Breast epithelium (tissue), 3 donors: Measurements from ENCODE around the gene KATNAL1.

Source experiments
- CTCF ChIP-seq, 3 donors: fragments of 450-650 bp; IDR thresholded peaks; one replicate each; pipeline ENCODE4 v1.5.1; 2016 to 2017; ENCODE audit warnings: antibody characterized with exemption in 3 of 3, mild to moderate bottlenecking in 3 of 3, moderate library complexity in 3 of 3
- POLR2A ChIP-seq: fragments of 450-650 bp; IDR thresholded peaks from one replicate; pipeline ENCODE4 v1.6.1; 2016; ENCODE audit warnings: antibody characterized with exemption, mild to moderate bottlenecking, moderate library complexity
- POLR2AphosphoS5 ChIP-seq, 3 donors: sonication (generic); formaldehyde crosslinking; IDR thresholded peaks; one replicate each; pipeline ENCODE4 v1.6.1; 2017; ENCODE audit warnings: antibody characterized with exemption in 3 of 3

- TF ChIP-seq POLR2A (no peak), CTCF (IDR thresholded peaks at IDR 0.05) (no peak), POLR2AphosphoS5 (IDR thresholded peaks at IDR 0.05) (no peak)
Measured at GRCh38 chr13:30355839-30356238, 48.5 kb upstream of the KATNAL1 start.
